NT2/D1 (cell line): ENCODE measurements around the gene TOM1L1.

Experiments used
- YY1 ChIP-seq: IDR thresholded peaks from 2 replicates; pipeline ENCODE4 v1.6.1; 2011; ENCODE audit not compliant: insufficient read length, insufficient read depth
- ZNF274 ChIP-seq: IDR thresholded peaks from 2 replicates; pipeline ENCODE4 v1.6.1; 2011; ENCODE audit warnings: mild to moderate bottlenecking, low read depth, low read length

DNA sequence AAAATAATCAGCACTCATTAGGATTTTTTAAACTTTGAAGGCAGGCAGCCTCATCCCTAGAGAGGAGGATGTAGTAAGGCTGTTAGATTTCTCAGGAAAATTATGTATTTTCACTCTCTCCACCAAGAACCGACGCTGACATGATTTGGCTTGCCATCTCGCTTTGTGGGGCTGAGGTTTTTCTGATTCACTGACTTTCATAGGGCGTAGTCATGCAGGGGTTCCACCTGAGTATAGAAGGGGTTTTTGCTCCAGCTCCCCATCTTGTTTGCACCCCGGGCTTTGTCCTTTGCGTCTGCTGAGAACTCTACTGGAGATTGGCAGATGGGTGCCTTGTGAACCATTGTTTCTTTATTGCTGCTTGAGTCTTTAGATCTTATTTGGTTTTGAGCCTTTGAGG is 20.2 kb downstream of the TOM1L1 start:
- no peak for TF ChIP-seq ZNF274
- TF ChIP-seq YY1, result no peak
